NCI-H2081 (cell line): Measurements from ENCODE around the gene RBM43.
"Not testable (repeated sequence)": the region's sequence is repeated elsewhere in the genome, so short reads cannot be mapped to it uniquely, and the experiment has no call there.

Experiments
- DNase-seq, 2 experiments: peaks; one replicate each; lab custom pipeline; 2025; lab: John Stamatoyannopoulos, UW

Gene RBM43

GRCh38 chr2:151268085-151268484, 6.4 kb upstream of the RBM43 start:
- no peak for DNase-seq

GRCh38 chr2:151267537-151267936, 5.9 kb upstream of the RBM43 start:
- no peak for DNase-seq

GRCh38 chr2:151265991-151266390, 4.3 kb upstream of the RBM43 start:
- no peak for DNase-seq

- DNase-seq: no peak
Observed at GRCh38 chr2:151264157-151264825, 2.6 kb upstream of the RBM43 start.

GRCh38 chr2:151262629-151263028, 966 bp upstream of the RBM43 start:
- DNase-seq: no peak

GRCh38 chr2:151261977-151262291, 271 bp upstream of the RBM43 start:
- DNase-seq: no peak

GRCh38 chr2:151260573-151261230, 961 bp downstream of the RBM43 start:
- peak in 1 of 2 experiments; percentile 40 for DNase-seq

- DNase-seq: no peak
Observed at GRCh38 chr2:151258121-151258520, 3.5 kb downstream of the RBM43 start.

- DNase-seq: no peak
Observed at GRCh38 chr2:151252646-151253045, 9.0 kb downstream of the RBM43 start.

GRCh38 chr2:151251012-151251411, 10.7 kb downstream of the RBM43 start:
- no peak for DNase-seq

GRCh38 chr2:151247432-151247831, 14.2 kb downstream of the RBM43 start:
- no peak for DNase-seq

- no peak for DNase-seq
Observed at GRCh38 chr2:151246152-151246551, 15.5 kb downstream of the RBM43 start.

GRCh38 chr2:151243468-151243867, 18.2 kb downstream of the RBM43 start:
- DNase-seq: no peak

- no peak for DNase-seq
Observed at GRCh38 chr2:151241224-151241623, 20.4 kb downstream of the RBM43 start.

- no peak for DNase-seq
Observed at GRCh38 chr2:151240433-151240832, 21.2 kb downstream of the RBM43 start.

GRCh38 chr2:151239624-151240023, 22.0 kb downstream of the RBM43 start:
- no peak for DNase-seq

GRCh38 chr2:151238527-151239487, 22.9 kb downstream of the RBM43 start:
- DNase-seq: peak; percentile 40 to 57

- no peak for DNase-seq
Observed at GRCh38 chr2:151237422-151238025, 24.1 kb downstream of the RBM43 start.

- not testable (repeated sequence) for DNase-seq
Observed at GRCh38 chr2:151233760-151234159, 27.9 kb downstream of the RBM43 start.

GRCh38 chr2:151233288-151233687, 28.4 kb downstream of the RBM43 start:
- not testable (repeated sequence) for DNase-seq

GRCh38 chr2:151230627-151231140, 31.0 kb downstream of the RBM43 start:
- no peak for DNase-seq

GRCh38 chr2:151228847-151229512, 32.7 kb downstream of the RBM43 start:
- no peak for DNase-seq
